K562 (cell line): ENCODE data around the gene TANK. TPM values are rescaled to one million over a fixed set of nuclear protein-coding genes. Genes with fewer than 3 reads are reported as not detected.
A peak's percentile ranks its signal among the peaks of the same experiment; 100 is the strongest.

Source experiments
- CREB1 ChIP-seq, 2 experiments: sonication (generic) in 1 of 2; formaldehyde crosslinking in 1 of 2; IDR thresholded peaks; 2 replicates each; pipeline versions ENCODE4 v1.6.1 to v1.8.0; 2012 to 2022; ENCODE audit warnings: inconsistent platforms in 1 of 2, mild to moderate bottlenecking in 1 of 2, missing genetic modification reagents in 1 of 2, moderate library complexity in 1 of 2
- ETV5 ChIP-seq: sonication (generic); formaldehyde crosslinking; IDR thresholded peaks from 2 replicates; pipeline ENCODE4 v1.4.0; 2020; ENCODE audit warnings: low read depth, mild to moderate bottlenecking, missing genetic modification reagents
- GABPB2 ChIP-seq: fragments of 250-450 bp; sonication (Bioruptor Pico); conservative IDR thresholded peaks from 2 replicates; pipeline ENCODE4 v1.5.1; 2021; ENCODE audit warnings: mild to moderate bottlenecking
- GATA2 ChIP-seq: sonication (generic); formaldehyde crosslinking; IDR thresholded peaks from 2 replicates; pipeline ENCODE4 v1.4.0; 2020; ENCODE audit warnings: mild to moderate bottlenecking, missing genetic modification reagents
- HEY1 ChIP-seq: fragments of 250-450 bp; sonication (Bioruptor Pico); IDR thresholded peaks from 2 replicates; pipeline ENCODE4 v1.5.0; 2020; ENCODE audit warnings: mild to moderate bottlenecking, moderate library complexity, borderline replicate concordance
- KLF10 ChIP-seq: fragments of 250-450 bp; sonication (Bioruptor Pico); IDR thresholded peaks from 2 replicates; pipeline ENCODE4 v1.6.1; 2021; ENCODE audit warnings: matching md5 sums
- LARP7 ChIP-seq: fragments of 450-650 bp; IDR thresholded peaks from 2 replicates; pipeline ENCODE4 v1.6.1; 2016
- MYBL2 ChIP-seq, 2 experiments: fragments of 450-650 bp in 1 of 2; sonication (generic) in 1 of 2; formaldehyde crosslinking in 1 of 2; IDR thresholded peaks; 2 replicates each; pipeline versions ENCODE4 v1.6.1 to v1.8.1; 2017 to 2022; ENCODE audit warnings: borderline replicate concordance in 1 of 2, inconsistent platforms in 1 of 2, low read depth in 1 of 2, mild to moderate bottlenecking in 1 of 2, missing genetic modification reagents in 1 of 2, moderate library complexity in 1 of 2
- NUFIP1 ChIP-seq: fragments of 450-650 bp; IDR thresholded peaks from 2 replicates; pipeline ENCODE4 v1.6.1; 2018; ENCODE audit not compliant: partially characterized antibody
- PHF8 ChIP-seq: fragments of 200-600 bp; sonication (generic); IDR thresholded peaks from 2 replicates; pipeline ENCODE4 v1.6.1; 2012; ENCODE audit warnings: mixed run types, mild to moderate bottlenecking, inconsistent platforms, low read length, moderate library complexity, borderline replicate concordance
- RBBP5 ChIP-seq: fragments of 200-600 bp; sonication (generic); IDR thresholded peaks from 2 replicates; pipeline ENCODE4 v1.6.1; 2012; ENCODE audit warnings: borderline replicate concordance, mild to moderate bottlenecking, low read length, control low read depth, inconsistent platforms; ENCODE audit not compliant: insufficient read depth, poor library complexity, severe bottlenecking
- TARDBP ChIP-seq: fragments of 450-650 bp; IDR thresholded peaks from 2 replicates; pipeline ENCODE4 v1.6.1; 2016
- TCF3 ChIP-seq: sonication (generic); formaldehyde crosslinking; IDR thresholded peaks from 2 replicates; pipeline ENCODE4 v1.4.0; 2020; ENCODE audit warnings: mild to moderate bottlenecking, missing genetic modification reagents
- YY1 ChIP-seq, 3 experiments: IDR thresholded peaks; 2 replicates each; pipeline ENCODE4 v1.6.1; 2011; ENCODE audit warnings: low read length in 2 of 3, mild to moderate bottlenecking in 2 of 3, moderate library complexity in 2 of 3, borderline replicate concordance in 1 of 3, control low read depth in 1 of 3, low read depth in 1 of 3; ENCODE audit not compliant: insufficient read depth in 3 of 3, insufficient replicate concordance in 2 of 3, control insufficient read depth in 1 of 3, insufficient read length in 1 of 3; ENCODE audit errors: extremely low read depth in 1 of 3
- ZEB2 ChIP-seq: fragments of 450-650 bp; IDR thresholded peaks from 2 replicates; pipeline ENCODE4 v1.6.1; 2016
- ZKSCAN3 ChIP-seq: fragments of 250-450 bp; sonication (Bioruptor Pico); IDR thresholded peaks from 2 replicates; pipeline ENCODE4 v1.4.0; 2020
- ZNF146 ChIP-seq: IDR thresholded peaks from one replicate; pipeline ENCODE4 v1.6.1; 2018; ENCODE audit warnings: missing compliant biosample characterization; ENCODE audit not compliant: unreplicated experiment
- ZNF3 ChIP-seq: fragments of 250-450 bp; sonication (Bioruptor Pico); IDR thresholded peaks from 2 replicates; pipeline ENCODE4 v1.5.0; 2021; ENCODE audit warnings: mild to moderate bottlenecking, moderate library complexity
- ZNF354B ChIP-seq: fragments of 250-450 bp; sonication (Bioruptor Pico); IDR thresholded peaks from 2 replicates; pipeline ENCODE4 v1.4.0; 2020
- ZNF699 ChIP-seq: fragments of 250-450 bp; sonication (Bioruptor Pico); IDR thresholded peaks from 2 replicates; pipeline ENCODE4 v1.8.0; 2021; ENCODE audit warnings: mild to moderate bottlenecking, moderate library complexity; ENCODE audit not compliant: insufficient replicate concordance
- polyA plus RNA-seq, 8 experiments: library from polyadenylated mRNA; depleted of rRNA in 4 of 8; stranded (reverse) in 5 of 8; unstranded in 3 of 8; fragments of >200 nt; fragmentation: Nextera tagmentation in 2 of 8; fragmentation: Illumina TruSeq in 1 of 8; extraction: Ambion mirVana in 2 of 8; extraction: Trizol in 1 of 8; gene quantifications; 2 replicates each; pipeline versions ENCODE4 v1.2.1 to v1.2.3, GENCODE V29; 2011 to 2014; ENCODE audit warnings: inconsistent platforms in 1 of 8, missing spikeins in 1 of 8
- total RNA-seq, 7 experiments: library from RNA; depleted of rRNA in 6 of 7; stranded (reverse); fragments of >200 nt in 6 of 7; fragmentation: Illumina TruSeq in 2 of 7; extraction: Trizol in 2 of 7; gene quantifications; 2 replicates each; pipeline versions ENCODE4 v1.2.1 to v1.2.3, GENCODE V29; 2011 to 2021; ENCODE audit warnings: low replicate concordance in 1 of 7
- TF ChIP-seq, protein P1 (sequence below): sonication (generic); formaldehyde crosslinking; IDR thresholded peaks from 2 replicates; pipeline ENCODE4 v1.8.0; 2022; ENCODE audit warnings: mild to moderate bottlenecking, missing genetic modification reagents
- TF ChIP-seq, protein P2 (sequence below): fragments of 450-650 bp; formaldehyde crosslinking; IDR thresholded peaks from 2 replicates; pipeline ENCODE4 v1.4.0; 2020; ENCODE audit warnings: mild to moderate bottlenecking, moderate library complexity
- TF ChIP-seq, protein P3 (sequence below): fragments of 250-450 bp; sonication (Bioruptor Pico); IDR thresholded peaks from 2 replicates; pipeline ENCODE4 v1.5.0; 2021

TANK gene
- total and polyA plus RNA-seq, 9 of the 15 experiments (the other 6 are each of a cell fraction or from before 2014, with no cell fraction given) = 43.0 to 91.5 (median 54.4) TPM

DNA sequence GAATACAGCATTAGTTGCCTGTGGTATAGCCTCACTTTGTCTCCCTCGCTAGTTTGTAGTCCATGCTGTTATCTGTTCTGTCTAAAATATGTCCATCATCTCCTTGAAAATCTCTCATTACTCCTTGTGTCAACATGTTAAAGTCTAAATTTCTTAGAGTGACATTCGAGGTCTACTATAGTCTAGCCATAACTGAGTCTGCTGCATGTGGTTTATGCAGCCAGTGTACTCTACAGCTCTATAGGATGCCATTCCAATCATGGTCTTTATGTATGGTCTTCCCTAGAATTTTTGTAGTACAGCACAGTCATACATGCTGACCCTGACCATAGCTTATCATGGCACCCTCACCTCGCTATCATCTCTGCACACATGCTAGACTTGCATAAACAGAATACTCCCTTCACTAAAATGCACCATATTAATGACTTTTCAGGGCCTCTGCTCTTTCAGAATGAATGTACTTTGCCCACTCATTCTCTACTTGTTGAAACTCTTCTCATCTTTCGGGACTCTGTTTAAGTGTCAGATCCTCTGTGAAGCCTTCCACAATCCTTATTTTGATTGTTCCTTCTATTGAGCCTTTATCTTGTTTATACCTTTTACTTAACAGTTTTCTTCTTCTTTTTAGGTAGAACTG lies 12.8 kb downstream of the TANK start (continued):
- TF ChIP-seq ZEB2 = 0 out of 2 replicates have a peak, but pooled peaks have one; percentile 41
- no peak for TF ChIP-seq GABPB2
- peak; percentile 48 for TF ChIP-seq NUFIP1
- TF ChIP-seq TCF3 (CRISPR knock-in tag) = peak; percentile 98
- TF ChIP-seq ZKSCAN3 (CRISPR knock-in tag) = no peak
- TF ChIP-seq HEY1 = no peak; the same call in 1 of the 2 replicates
- peak; percentile 69; the same call in 1 of the 2 replicates for TF ChIP-seq TARDBP
- TF ChIP-seq LARP7 = 0 out of 2 replicates have a peak, but pooled peaks have one; percentile 25
- TF ChIP-seq PHF8 = no peak
- no peak for TF ChIP-seq ZNF146
- TF ChIP-seq, protein P1, sequence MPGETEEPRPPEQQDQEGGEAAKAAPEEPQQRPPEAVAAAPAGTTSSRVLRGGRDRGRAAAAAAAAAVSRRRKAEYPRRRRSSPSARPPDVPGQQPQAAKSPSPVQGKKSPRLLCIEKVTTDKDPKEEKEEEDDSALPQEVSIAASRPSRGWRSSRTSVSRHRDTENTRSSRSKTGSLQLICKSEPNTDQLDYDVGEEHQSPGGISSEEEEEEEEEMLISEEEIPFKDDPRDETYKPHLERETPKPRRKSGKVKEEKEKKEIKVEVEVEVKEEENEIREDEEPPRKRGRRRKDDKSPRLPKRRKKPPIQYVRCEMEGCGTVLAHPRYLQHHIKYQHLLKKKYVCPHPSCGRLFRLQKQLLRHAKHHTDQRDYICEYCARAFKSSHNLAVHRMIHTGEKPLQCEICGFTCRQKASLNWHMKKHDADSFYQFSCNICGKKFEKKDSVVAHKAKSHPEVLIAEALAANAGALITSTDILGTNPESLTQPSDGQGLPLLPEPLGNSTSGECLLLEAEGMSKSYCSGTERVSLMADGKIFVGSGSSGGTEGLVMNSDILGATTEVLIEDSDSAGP (CRISPR knock-in tag) = no peak
- TF ChIP-seq ZNF699 = no peak
- TF ChIP-seq GATA2 (CRISPR knock-in tag) = peak; percentile 85
- no peak for TF ChIP-seq ZNF3 (CRISPR knock-in tag)
- TF ChIP-seq, protein P2, sequence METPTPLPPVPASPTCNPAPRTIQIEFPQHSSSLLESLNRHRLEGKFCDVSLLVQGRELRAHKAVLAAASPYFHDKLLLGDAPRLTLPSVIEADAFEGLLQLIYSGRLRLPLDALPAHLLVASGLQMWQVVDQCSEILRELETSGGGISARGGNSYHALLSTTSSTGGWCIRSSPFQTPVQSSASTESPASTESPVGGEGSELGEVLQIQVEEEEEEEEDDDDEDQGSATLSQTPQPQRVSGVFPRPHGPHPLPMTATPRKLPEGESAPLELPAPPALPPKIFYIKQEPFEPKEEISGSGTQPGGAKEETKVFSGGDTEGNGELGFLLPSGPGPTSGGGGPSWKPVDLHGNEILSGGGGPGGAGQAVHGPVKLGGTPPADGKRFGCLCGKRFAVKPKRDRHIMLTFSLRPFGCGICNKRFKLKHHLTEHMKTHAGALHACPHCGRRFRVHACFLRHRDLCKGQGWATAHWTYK (CRISPR knock-in tag) = no peak
- TF ChIP-seq, protein P3, sequence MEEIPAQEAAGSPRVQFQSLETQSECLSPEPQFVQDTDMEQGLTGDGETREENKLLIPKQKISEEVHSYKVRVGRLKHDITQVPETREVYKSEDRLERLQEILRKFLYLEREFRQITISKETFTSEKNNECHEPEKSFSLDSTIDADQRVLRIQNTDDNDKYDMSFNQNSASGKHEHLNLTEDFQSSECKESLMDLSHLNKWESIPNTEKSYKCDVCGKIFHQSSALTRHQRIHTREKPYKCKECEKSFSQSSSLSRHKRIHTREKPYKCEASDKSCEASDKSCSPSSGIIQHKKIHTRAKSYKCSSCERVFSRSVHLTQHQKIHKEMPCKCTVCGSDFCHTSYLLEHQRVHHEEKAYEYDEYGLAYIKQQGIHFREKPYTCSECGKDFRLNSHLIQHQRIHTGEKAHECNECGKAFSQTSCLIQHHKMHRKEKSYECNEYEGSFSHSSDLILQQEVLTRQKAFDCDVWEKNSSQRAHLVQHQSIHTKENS = no peak
- TF ChIP-seq ETV5 (CRISPR knock-in tag) = no peak
- TF ChIP-seq CREB1 (IDR thresholded peaks at IDR 0.05) = peak; percentile 77
- no peak; the same call in 1 of the 2 replicates for TF ChIP-seq CREB1 (CRISPR knock-in tag; IDR thresholded peaks at IDR 0.05)
- peak; percentile 43 for TF ChIP-seq RBBP5
- no peak for TF ChIP-seq MYBL2 (IDR thresholded peaks at IDR 0.05; ENCODE audit: low read depth)
- no peak for TF ChIP-seq MYBL2 (CRISPR knock-in tag; IDR thresholded peaks at IDR 0.05; ENCODE audit: borderline replicate concordance)
- TF ChIP-seq ZNF354B (CRISPR knock-in tag) = no peak
- TF ChIP-seq YY1 (IDR thresholded peaks at IDR 0.05; ENCODE audit: borderline replicate concordance in 1 of 3, control insufficient read depth in 1 of 3, extremely low read depth in 1 of 3, insufficient read depth in 3 of 3, insufficient read length in 1 of 3, insufficient replicate concordance in 2 of 3, low read depth in 1 of 3, low read length in 2 of 3) = peak in 1 of 3 experiments; percentile 55
- no peak for TF ChIP-seq KLF10 (CRISPR knock-in tag)
